Prostate gland (tissue), 2 donors: ENCODE results near the gene COG5.

ENCODE experiments used
- POLR2A ChIP-seq: fragments of 450-650 bp; IDR thresholded peaks from one replicate; pipeline ENCODE4 v1.6.1; 2016; ENCODE audit warnings: antibody characterized with exemption, mild to moderate bottlenecking
- POLR2AphosphoS5 ChIP-seq: sonication (generic); formaldehyde crosslinking; IDR thresholded peaks from one replicate; pipeline ENCODE4 v1.6.1; 2017; ENCODE audit warnings: antibody characterized with exemption
- TF ChIP-seq, protein P1 (sequence below), 4 experiments: fragments of 200-600 bp in 2 of 4; fragments of 450-650 bp in 2 of 4; sonication (generic) in 2 of 4; IDR thresholded peaks; 1 replicate in 3 of 4; 2 replicates in 1 of 4; pipeline ENCODE4 v1.5.1; 2016 to 2019; ENCODE audit warnings: antibody characterized with exemption in 4 of 4, mild to moderate bottlenecking in 2 of 4, moderate library complexity in 2 of 4

DNA sequence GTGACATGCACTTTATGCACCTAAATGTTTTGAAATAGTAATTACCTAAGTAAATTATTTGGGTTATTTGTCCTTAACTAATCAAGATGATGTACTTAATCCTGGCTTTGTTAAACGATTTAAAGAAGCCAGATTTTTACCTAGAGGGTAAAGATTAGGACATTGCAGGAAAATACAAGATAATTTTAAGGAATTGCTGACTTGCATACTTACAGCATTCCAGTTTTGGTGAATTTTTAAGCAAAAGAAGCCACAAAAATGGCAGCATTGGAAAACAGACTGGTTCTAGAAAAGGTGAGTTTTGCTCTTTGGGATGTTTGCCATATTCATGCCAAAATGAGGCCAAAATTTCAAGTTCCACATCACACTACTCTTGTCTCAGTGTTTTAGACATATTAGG lies 49.7 kb upstream of the COG5 start:
- TF ChIP-seq, protein P1, sequence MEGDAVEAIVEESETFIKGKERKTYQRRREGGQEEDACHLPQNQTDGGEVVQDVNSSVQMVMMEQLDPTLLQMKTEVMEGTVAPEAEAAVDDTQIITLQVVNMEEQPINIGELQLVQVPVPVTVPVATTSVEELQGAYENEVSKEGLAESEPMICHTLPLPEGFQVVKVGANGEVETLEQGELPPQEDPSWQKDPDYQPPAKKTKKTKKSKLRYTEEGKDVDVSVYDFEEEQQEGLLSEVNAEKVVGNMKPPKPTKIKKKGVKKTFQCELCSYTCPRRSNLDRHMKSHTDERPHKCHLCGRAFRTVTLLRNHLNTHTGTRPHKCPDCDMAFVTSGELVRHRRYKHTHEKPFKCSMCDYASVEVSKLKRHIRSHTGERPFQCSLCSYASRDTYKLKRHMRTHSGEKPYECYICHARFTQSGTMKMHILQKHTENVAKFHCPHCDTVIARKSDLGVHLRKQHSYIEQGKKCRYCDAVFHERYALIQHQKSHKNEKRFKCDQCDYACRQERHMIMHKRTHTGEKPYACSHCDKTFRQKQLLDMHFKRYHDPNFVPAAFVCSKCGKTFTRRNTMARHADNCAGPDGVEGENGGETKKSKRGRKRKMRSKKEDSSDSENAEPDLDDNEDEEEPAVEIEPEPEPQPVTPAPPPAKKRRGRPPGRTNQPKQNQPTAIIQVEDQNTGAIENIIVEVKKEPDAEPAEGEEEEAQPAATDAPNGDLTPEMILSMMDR (IDR thresholded peaks at IDR 0.05) = no peak
- no peak for TF ChIP-seq POLR2A
- no peak for TF ChIP-seq POLR2AphosphoS5
